Measurements from ENCODE around the gene CERS6.

DNA sequence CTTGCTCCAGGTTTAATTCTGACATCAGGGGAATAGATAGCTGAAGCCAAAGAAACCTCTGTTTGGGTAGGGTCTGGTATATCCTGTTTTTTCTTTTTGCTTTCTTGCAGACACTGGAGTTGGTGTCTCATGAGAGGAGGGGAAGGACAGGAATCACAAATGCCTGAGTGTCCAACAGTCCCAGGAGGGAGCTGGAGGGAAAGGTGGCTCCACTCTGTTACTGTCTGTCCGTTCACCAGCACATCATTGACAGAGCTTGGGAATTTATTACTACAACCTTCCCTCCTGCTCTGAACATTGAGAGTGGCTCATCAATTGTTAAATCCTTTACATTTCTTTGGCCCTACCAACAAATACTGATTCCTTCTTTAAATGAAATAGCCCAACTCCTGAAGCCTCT, 194.1 kb downstream of the CERS6 start:
- TF ChIP-seq POLR2A (IDR thresholded peaks at IDR 0.05) = no peak
- TF ChIP-seq, protein P1, sequence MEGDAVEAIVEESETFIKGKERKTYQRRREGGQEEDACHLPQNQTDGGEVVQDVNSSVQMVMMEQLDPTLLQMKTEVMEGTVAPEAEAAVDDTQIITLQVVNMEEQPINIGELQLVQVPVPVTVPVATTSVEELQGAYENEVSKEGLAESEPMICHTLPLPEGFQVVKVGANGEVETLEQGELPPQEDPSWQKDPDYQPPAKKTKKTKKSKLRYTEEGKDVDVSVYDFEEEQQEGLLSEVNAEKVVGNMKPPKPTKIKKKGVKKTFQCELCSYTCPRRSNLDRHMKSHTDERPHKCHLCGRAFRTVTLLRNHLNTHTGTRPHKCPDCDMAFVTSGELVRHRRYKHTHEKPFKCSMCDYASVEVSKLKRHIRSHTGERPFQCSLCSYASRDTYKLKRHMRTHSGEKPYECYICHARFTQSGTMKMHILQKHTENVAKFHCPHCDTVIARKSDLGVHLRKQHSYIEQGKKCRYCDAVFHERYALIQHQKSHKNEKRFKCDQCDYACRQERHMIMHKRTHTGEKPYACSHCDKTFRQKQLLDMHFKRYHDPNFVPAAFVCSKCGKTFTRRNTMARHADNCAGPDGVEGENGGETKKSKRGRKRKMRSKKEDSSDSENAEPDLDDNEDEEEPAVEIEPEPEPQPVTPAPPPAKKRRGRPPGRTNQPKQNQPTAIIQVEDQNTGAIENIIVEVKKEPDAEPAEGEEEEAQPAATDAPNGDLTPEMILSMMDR (IDR thresholded peaks at IDR 0.05) = no peak
